Measurements from ENCODE around the gene RTN4R.

The RTN4R gene

GRCh38 chr22:20196094-20196842 is 71.8 kb downstream of the RTN4R start:
- H3K9me3 ChIP-seq (ENCODE audit: control insufficient read depth, low read length), result no peaks in the 10 kb centered on the region
- H3K27me3 ChIP-seq (ENCODE audit: control insufficient read depth, insufficient read depth, low read length, poor library complexity, severe bottlenecking), result no peaks in the 10 kb centered on the region
- H3K36me3 ChIP-seq (ENCODE audit: control insufficient read depth, insufficient read depth, low read length), result no peaks in the 10 kb centered on the region
- H3K4me3 ChIP-seq (ENCODE audit: insufficient read depth, low read depth, low read length), result no peak overlapping the region
- H3K4me1 ChIP-seq (ENCODE audit: control insufficient read depth, insufficient read depth, low read length), result no peaks in the 10 kb centered on the region
- WGBS, 2 experiments, result 84 to 85% methylated on average over 19 of the region's 19 CpGs
- H3K27ac ChIP-seq (ENCODE audit: insufficient read depth, low read depth, low read length, poor library complexity, severe bottlenecking), result no peak overlapping the region

GRCh38 chr22:20194681-20195593 is 73.2 kb downstream of the RTN4R start:
- Histone ChIP-seq H3K4me1 (ENCODE audit: control insufficient read depth, insufficient read depth, low read length) (peaks cover 3% of the 10 kb centered on the region), H3K4me3 (ENCODE audit: insufficient read depth, low read depth, low read length) (no peak overlapping the region), H3K36me3 (ENCODE audit: control insufficient read depth, insufficient read depth, low read length) (no peaks in the 10 kb centered on the region), H3K27me3 (ENCODE audit: control insufficient read depth, insufficient read depth, low read length, poor library complexity, severe bottlenecking) (no peaks in the 10 kb centered on the region), H3K27ac (ENCODE audit: insufficient read depth, low read depth, low read length, poor library complexity, severe bottlenecking) (no peak overlapping the region), H3K9me3 (ENCODE audit: control insufficient read depth, low read length) (no peaks in the 10 kb centered on the region)
- 75 to 76% methylated on average over 15 of the region's 15 CpGs for WGBS, 2 experiments

- Histone ChIP-seq H3K36me3 (ENCODE audit: control insufficient read depth, insufficient read depth, low read length) (no peaks in the 10 kb centered on the region), H3K27ac (ENCODE audit: insufficient read depth, low read depth, low read length, poor library complexity, severe bottlenecking) (no peak overlapping the region), H3K9me3 (ENCODE audit: control insufficient read depth, low read length) (no peaks in the 10 kb centered on the region), H3K4me3 (ENCODE audit: insufficient read depth, low read depth, low read length) (no peak overlapping the region), H3K4me1 (ENCODE audit: control insufficient read depth, insufficient read depth, low read length) (peaks cover 3% of the 10 kb centered on the region), H3K27me3 (ENCODE audit: control insufficient read depth, insufficient read depth, low read length, poor library complexity, severe bottlenecking) (no peaks in the 10 kb centered on the region)
- 88 to 90% methylated on average over 17 of the region's 17 CpGs for WGBS, 2 experiments
Measured at GRCh38 chr22:20193761-20194494, 74.2 kb downstream of the RTN4R start.

GRCh38 chr22:20192972-20193760 is 75.0 kb downstream of the RTN4R start:
- Histone ChIP-seq H3K27ac (ENCODE audit: insufficient read depth, low read depth, low read length, poor library complexity, severe bottlenecking) (no peak overlapping the region), H3K4me1 (ENCODE audit: control insufficient read depth, insufficient read depth, low read length) (peaks cover 3% of the 10 kb centered on the region), H3K4me3 (ENCODE audit: insufficient read depth, low read depth, low read length) (no peak overlapping the region), H3K9me3 (ENCODE audit: control insufficient read depth, low read length) (no peaks in the 10 kb centered on the region), H3K36me3 (ENCODE audit: control insufficient read depth, insufficient read depth, low read length) (no peaks in the 10 kb centered on the region), H3K27me3 (ENCODE audit: control insufficient read depth, insufficient read depth, low read length, poor library complexity, severe bottlenecking) (no peaks in the 10 kb centered on the region)
- WGBS, 2 experiments, result 81 to 82% methylated on average over 20 of the region's 20 CpGs

- H3K27ac ChIP-seq (ENCODE audit: insufficient read depth, low read depth, low read length, poor library complexity, severe bottlenecking), result no peak overlapping the region
- WGBS, 2 experiments, result 89 to 93% methylated on average over 10 of the region's 10 CpGs
- H3K4me3 ChIP-seq (ENCODE audit: insufficient read depth, low read depth, low read length), result no peak overlapping the region
- H3K9me3 ChIP-seq (ENCODE audit: control insufficient read depth, low read length), result no peaks in the 10 kb centered on the region
- H3K4me1 ChIP-seq (ENCODE audit: control insufficient read depth, insufficient read depth, low read length), result peaks cover 3% of the 10 kb centered on the region
- no peaks in the 10 kb centered on the region for H3K36me3 ChIP-seq (ENCODE audit: control insufficient read depth, insufficient read depth, low read length)
- H3K27me3 ChIP-seq (ENCODE audit: control insufficient read depth, insufficient read depth, low read length, poor library complexity, severe bottlenecking), result no peaks in the 10 kb centered on the region
Measured at GRCh38 chr22:20192293-20192971, 75.7 kb downstream of the RTN4R start.

GRCh38 chr22:20191803-20192202 is 76.3 kb downstream of the RTN4R start:
- WGBS, 2 experiments, result 93% methylated on average over 8 of the region's 8 CpGs
- Histone ChIP-seq H3K9me3 (ENCODE audit: control insufficient read depth, low read length) (no peaks in the 10 kb centered on the region), H3K27ac (ENCODE audit: insufficient read depth, low read depth, low read length, poor library complexity, severe bottlenecking) (no peak overlapping the region), H3K4me3 (ENCODE audit: insufficient read depth, low read depth, low read length) (no peak overlapping the region), H3K27me3 (ENCODE audit: control insufficient read depth, insufficient read depth, low read length, poor library complexity, severe bottlenecking) (no peaks in the 10 kb centered on the region), H3K36me3 (ENCODE audit: control insufficient read depth, insufficient read depth, low read length) (no peaks in the 10 kb centered on the region), H3K4me1 (ENCODE audit: control insufficient read depth, insufficient read depth, low read length) (peaks cover 10% of the 10 kb centered on the region)
